HG02678 (cell line): Measurements from ENCODE around the gene POLE.

Source experiments
- ATAC-seq: cut with Tn5 transposase; IDR thresholded peaks from one replicate; pipeline ENCODE4 v1.9.1; 2021; ENCODE audit warnings: mild to moderate bottlenecking, moderate library complexity; ENCODE audit not compliant: unreplicated experiment

POLE gene

DNA sequence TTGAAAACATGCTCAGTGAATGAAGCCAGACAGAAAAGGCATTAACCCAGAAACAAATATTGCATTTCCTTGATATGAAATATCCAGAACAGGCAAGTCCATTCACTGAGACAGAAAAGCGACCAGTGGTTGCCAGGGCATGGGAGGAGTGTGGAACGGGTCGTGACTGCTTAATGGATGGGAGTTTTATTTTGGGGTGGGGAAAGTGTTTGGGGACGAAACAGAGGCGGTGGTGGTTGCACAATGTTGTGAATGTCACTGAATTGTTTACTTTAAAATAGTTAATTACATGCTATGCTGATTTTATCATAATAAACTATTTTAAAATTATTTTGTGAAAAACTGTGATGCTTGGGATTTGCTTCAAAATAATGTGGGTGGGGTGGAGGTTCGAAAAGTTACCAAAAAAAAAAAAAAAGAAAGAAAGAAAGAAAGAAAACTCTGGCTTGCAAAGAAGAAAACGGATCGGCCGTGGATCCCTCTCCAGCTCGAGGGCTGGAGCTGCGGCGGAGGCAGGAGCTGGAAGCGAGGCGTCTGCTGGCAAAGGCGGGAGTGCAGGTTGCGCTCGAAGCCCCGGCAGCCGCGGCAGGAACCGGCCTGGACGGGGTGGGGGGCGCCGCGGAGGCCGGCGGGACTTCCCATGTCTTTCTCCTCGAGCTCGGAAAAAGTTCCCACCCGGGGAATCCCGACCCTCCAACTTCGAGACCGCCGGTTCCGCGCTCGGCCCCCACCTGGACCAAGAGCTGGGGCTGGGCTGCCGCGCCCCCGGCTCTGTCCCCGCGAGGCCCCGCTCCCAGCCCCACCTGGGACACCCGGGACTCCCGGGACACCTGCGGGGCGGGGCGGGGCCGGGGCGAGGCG is 69.1 kb downstream of the POLE start:
- no peak for ATAC-seq

DNA sequence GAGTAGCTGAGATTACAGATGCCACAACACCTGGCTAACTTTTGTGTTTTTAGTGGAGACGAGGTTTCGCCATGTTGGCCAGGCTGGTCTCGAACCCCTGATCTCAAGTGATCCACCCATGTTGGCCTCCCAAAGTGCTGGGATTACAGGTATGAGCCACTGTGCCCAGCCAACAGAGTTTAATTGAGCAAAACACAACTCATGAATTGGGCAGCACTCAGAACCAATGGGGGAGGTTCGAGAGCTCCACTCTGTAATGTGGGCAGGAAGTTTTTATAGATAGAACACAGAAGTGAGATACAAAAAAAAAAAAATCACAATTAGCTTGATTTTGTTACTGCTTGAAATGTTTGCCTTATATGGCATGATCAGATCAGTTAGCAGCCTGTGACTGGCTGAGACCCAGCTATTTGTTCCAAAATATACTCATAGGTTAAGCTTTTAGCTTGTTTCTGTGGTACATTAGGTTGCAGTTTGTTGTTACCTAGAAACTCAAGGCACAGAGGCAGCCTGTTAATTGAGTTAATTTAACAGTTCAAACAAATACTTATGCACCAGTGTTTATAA is 69.9 kb downstream of the POLE start:
- ATAC-seq, result no peak

DNA sequence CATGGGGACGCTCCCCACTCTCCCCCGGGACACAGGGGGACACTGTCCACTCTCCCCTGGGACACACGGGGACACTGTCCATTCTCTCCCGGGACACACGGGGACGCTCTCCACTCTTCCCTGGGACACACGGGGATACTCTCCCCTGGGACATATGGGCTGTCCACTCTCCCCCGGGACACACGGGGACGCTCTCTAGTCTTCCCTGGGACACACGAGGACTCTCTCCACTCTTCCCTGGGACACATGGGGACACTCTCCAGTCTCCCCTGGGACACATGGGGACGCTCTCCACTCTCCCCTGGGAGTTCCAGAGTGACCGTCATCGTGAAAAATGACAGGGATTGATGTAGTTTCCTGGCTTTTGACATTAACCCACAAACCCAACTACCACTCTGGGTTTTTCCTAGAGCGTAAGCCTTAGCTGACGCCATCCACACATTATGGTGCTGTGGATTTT is 71.5 kb downstream of the POLE start:
- ATAC-seq, result no peak

DNA sequence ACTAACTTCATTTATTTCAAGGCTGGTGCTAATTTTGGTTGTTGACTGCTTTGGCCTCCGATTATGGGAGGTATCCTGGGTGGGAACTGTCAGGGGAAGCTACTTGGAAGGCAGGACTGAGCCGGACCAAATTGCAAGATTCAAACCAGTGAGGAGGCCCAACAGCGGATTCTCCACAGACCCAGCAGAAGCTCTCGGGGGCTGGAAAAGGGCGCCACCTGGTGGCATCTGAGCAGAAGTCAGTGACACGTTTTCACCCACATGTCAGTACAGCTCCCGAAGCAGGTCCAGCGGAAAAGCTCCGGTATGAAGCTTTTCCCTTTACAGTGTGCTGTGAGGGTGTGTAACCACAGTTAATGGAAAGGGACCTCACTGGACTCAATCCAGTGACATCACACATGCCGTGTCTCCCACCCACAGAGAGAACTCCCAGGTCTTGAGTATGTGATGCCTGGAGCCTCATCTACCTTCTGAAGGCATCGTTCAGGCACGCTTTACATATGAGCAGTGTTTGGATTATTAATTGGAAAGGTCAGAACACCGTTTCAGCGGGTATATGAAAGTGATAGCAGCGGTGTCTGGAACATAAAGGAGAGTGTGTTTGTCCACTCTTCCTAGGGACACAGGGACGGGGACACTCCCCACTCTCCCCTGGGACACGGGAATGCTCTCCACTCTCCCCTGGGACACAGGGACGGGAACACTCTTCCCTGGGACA is 72.1 kb downstream of the POLE start:
- peak; percentile 47 for ATAC-seq

DNA sequence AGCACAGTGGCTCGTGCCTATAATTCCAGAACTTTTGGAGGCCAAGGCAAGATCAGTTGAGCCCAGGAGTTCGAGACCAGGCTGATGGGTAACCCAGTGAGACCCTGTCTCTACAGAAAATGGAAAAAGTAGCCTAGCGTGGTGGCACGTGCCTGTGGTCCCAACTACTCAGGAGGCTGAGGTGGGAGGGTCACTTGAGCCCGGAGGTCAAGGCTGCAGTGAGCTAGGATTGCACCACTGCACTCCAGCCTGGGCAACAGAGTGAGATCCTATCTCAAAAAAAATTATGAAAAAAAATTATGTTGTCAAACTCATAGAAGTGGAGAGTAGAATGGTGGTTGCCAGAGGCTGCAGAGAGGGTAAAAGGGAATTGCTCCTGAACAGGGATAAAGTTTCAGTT is 73.1 kb downstream of the POLE start:
- ATAC-seq, result no peak

DNA sequence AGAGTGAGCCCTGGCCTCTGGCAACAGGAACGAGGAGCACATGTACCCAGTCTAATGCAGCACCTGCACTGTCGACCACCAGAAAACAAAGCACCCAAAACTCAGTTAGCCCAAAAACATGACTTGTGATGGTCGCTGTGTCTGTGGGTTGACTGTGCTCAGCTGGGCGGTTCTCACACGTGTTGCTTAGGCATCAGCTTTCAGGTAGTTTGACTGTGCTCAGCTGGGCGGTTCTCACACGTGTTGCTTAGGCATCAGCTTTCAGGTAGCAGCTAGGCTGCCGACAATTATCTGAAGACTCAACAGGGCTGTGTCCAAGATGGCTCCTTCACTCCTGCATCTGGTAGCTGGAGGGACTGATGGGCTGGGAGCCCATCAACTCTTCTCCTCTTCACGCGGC is 75.5 kb downstream of the POLE start:
- no peak for ATAC-seq

DNA sequence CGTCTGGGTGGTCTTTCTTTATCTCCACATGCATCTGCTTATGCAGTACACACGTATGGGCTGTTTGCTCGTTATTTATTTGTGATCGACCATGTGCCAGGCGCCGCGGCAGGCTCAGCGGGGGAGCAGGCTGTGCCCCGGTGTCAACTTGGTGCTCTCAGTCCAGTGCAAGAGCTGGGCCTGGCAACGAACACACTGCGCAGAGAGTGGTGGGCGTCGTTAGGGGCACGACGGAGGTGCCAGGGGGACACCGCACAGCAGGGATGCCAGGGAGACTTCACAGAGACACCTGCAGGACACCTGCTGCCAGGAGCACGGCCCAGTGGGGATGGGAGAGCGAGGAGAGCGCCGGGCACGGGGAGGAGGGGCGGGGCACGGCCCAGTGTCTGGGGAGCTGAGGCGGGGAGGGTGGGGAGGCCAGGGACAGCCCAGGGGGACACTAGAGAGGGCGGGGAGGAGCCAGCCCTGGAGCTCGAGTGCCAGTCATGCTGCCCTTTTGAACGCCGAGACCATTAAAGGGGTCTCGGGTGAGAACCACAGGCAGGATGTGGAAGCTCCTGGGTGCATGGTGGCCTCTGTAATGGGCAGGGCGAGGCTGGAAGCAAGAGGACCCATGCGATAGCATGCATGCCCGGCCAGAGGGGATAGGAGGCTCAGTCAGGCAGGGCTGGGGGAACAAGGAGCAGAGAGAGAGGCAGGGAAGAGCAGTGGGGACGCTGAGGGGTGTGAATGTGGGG is 76.1 kb downstream of the POLE start:
- no peak for ATAC-seq

DNA sequence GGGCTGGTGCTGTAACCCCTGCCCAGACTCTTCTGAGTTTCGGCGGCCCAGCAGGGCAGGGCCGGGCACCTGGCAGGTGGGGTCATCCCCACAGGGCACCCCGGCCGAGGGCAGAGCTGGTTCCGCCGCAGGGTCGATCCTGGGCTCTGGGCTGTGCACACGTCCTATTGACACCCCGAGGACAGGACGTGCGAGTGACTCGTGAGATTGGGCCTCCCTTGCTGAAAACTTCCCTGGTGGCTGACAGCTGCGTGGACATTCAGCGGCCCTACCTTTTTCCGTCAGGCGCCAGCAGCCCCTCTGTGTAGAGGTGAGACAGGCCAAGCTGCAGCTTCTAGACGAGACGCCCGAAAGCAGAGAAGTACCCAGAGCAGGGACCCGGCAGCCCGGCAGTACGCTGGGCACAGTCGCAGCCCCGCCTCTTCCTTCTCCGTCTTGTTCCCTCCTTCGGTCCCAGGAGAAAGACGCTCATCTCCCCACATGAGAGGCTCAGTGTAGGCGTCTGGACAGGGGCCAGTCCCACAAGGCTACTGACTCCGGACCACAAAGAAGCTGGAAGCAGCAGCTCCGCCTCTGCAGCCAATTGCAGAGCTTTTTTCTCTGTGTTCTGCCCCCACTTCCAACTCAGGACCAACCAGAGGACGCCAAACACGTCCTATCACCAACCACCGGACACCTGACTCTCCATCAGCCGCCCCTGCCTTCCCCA is 76.9 kb downstream of the POLE start, which contains the start of gene LRCOL1:
LRCOL1 (minus strand) TSS at position 532 of the 709 bp plus-strand sequence. CDS start 4,331 bp downstream, outside the sequence.
- no peak for ATAC-seq

DNA sequence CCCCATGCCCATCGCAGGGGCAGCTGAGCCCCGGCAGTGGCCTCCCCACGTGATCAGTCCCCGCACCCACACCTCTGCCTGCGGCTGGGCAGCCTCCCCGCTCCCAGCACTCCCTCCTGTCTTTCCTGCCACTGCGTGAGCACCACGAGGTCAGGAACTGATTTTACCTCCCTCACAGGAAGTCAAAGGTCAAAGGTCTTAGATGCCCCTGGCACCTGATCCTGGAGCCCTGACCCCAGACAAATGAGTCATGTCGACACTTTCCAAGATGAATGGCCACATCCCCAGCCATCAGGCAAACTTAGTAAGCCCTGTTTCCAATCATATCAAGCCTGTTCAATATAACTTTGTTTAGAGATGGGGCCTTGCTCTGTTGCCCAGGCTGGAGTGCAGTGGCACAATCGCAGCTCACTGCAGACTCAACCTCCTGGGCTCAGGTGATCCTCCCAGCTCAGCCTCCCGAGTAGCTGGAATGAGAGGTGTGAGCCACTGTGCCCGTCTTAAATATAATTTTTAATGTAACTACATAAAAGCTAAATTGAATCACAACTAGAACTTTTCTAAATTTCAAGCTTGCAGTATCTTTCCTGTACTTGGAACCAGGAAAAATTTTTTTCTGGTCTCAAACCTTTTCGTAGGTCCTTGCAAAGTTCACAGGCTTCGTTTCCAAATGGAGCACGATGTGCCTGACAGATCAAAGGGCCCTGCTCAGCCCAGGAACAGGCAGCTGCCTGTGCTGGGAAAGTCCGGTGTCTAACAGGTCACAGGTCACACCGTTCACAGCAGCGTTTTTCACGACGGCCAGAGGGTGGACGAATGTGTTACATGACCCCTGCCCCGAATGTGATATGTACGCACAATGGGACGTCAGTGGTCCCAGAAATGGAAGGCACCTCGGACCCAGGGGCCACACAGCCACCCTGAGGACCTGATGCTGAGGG is 78.6 kb downstream of the POLE start:
- ATAC-seq, result no peak

DNA sequence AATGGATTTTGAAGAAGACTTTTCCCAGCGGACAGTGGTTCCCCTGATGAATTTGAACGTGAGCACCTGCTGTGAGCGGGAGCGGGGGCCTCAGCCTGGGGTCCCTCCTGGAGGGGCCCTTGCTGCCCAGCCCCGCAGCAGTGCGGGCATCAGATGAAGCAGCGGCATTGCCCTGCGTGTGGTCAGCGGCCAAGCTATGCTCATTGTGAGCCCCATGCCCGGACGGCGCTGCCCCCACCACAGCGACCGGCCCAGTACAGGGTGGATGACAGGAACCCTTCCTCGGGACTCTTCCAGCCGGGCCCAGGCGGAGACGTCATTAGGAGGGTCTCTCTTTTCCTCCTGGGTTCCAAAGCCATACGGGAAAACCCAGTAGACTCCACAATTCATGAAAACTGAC is 80.2 kb downstream of the POLE start:
- ATAC-seq, result no peak

DNA sequence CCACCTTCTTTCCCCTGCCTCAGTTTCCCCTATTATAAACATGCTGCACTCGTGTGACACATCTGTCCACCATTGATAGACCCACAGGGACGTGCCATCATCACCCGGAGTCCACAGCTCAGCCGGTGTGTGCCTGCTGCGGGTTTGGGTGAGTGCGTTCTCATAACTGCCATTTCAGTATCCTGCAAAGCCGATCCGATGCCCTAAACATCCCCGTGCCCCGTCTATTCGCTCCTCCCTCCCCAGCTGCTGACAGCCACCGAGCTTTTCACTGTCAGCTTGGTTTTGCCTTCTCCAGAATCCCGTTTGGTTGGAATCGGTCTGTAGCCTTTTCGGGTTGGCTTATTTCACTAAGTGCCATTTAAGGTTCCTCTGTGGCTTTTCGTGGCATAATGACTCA is 80.7 kb downstream of the POLE start:
- no peak for ATAC-seq

DNA sequence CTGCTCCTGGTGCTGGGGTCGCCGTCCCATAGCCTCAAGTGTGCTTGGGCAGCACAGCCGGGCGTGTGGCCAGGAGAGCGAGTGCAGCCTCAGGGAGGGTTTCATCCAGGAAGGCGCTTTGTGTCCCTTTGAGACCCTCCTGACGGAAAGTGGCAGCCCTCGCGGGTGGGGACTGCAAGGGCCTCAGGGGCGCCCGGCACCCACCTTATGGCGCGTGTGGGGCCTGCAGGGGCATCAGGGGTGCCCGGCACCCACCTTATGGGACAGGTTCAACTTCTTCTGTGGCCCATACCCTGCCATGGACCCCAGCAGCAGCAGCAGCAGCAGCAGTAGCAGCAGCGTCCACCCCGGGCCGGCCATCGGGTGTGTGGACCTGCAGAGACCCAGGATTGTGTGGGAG is 81.2 kb downstream of the POLE start:
- ATAC-seq, result no peak

DNA sequence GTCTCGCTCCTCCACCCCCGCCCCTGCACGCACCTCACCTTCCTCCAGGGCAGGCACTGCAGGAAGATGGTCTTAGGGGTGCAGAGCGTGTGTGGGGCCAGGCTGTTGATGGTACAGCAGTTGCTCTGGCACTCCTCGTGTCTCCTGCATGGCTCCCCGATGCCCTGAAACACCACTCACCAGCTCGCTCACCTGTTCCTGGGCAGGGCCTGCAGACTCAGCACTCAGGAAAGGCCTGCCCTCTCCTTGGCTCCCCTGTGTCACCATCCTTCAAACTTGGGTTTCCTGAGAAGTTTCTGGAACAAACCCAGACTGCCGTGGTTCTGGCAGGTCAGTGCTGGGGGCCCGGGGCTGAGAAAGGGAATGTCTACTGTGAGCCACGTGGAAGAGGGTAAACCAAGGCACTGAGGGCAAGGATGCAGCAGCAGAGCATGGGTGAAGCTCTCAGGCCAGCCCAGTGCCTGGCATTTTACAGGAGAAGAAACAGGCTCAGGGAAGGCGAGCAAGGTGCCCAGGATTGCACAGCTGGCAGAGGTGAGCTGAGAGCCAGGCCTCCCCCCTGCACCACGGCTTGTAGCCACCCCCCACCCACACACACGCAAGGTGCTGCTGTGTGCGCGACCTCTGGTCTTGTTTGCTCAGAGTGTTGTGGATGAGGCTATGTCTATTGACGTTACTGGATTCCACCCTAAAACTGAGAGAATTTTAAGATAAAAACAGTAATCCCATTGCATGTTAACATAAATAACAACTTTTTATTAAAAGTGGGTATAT is 82.3 kb downstream of the POLE start:
- ATAC-seq, result no peak

DNA sequence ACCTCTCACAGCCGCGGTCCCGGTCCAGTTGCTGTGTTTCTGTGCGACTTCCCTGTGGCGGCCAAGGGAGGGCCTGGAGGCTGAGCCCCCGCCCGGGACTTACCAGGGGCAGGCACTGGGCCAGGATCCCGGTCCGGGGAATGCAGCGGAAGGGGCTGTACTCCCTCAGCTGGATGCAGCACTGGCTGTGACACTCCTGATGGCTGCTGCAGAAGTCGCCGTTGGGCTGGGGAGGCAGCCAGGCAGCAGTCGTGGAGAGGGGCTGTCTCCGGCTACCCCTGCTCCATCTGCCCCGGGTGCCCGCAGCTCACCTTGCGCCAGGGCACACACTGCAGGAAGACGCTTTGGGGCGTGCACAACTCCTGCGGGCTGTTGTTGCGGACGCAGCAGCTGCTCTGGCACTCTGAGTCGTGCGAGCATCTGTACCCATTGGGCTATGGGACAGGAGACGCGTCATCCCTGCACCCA is 83.0 kb downstream of the POLE start:
- ATAC-seq, result no peak

DNA sequence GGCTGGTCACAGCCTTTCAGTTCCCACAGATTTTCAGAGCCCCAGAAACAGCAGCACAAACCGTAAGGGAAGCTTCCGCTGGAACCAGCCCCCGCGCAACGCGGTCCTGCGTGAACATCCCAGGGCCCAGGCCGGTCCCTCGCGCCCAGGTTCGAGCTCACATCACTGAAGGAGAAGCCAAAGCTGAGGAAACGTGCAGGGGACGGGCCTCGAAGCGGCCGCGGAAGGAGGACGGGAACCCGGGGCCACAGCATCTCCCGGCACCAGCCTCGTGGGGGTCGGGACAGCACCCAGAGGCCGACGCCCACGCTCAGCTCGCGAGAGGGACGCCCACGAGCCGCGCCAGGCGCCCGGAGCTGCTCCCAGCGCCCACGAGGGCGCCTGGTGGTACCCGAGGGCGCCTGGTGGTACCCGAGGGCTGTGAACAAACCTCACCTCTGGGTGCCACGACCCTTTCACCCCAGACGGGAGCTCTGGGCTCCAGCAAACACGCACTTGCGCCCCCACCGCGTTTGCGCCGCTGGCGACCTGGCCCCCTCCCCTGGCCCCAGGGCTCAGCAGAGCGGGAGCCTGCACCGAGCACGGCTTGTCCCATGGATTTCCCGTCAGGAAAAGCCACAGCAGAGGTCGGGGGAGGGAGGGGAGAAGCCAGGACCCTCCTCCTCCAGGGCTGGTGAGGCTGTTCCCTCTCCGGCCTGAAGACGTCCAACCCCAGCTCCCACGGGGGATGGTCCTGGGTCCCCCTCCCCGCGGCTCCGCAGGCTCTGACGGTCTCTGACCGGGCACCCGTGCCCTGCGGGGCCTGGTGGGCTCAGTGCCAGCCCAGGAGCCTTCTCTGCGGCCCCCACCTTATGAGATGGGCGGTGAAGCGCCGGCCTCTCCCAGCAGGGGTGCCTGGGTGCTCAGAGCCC is 83.6 kb downstream of the POLE start:
- ATAC-seq, result no peak

DNA sequence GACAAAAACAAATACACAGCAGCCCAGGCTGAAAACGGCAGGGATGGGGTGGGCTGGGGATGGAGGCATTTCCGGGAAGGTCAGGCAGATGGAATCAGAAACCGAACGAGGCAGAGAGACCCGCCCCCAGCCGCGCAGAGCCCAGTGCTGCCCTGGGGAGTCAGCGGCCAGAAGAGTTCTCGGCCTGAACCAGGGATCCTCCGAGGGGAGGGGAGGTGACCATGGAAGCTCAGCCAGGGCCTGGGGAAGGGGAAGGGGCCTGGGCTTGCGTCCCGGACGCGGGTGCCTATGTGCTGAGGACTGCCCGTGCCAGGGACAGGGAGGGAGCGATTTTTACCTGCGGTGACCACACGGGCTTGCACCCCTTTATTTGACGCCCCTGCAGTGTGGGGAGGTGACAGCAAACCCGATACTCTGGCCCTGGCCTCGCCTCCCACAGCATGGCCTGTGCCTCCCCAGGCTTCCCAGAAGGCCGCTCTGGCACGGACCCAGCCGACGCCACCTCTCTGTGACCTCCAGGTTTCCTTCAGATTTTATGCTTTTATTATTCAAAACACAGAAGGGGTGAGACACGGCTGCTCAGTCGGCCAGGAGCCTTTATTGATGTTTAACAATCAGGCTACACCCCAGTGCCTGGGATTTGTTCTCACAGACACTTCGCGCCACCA is 84.4 kb downstream of the POLE start:
- no peak for ATAC-seq
